Measurements from ENCODE around the gene TGFB1I1.

GRCh38 chr16:31458073-31458843, 13.7 kb upstream of the TGFB1I1 start:
- TF ChIP-seq, protein P1, sequence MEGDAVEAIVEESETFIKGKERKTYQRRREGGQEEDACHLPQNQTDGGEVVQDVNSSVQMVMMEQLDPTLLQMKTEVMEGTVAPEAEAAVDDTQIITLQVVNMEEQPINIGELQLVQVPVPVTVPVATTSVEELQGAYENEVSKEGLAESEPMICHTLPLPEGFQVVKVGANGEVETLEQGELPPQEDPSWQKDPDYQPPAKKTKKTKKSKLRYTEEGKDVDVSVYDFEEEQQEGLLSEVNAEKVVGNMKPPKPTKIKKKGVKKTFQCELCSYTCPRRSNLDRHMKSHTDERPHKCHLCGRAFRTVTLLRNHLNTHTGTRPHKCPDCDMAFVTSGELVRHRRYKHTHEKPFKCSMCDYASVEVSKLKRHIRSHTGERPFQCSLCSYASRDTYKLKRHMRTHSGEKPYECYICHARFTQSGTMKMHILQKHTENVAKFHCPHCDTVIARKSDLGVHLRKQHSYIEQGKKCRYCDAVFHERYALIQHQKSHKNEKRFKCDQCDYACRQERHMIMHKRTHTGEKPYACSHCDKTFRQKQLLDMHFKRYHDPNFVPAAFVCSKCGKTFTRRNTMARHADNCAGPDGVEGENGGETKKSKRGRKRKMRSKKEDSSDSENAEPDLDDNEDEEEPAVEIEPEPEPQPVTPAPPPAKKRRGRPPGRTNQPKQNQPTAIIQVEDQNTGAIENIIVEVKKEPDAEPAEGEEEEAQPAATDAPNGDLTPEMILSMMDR (IDR thresholded peaks at IDR 0.05): no peak
- no peak for TF ChIP-seq POLR2A (IDR thresholded peaks at IDR 0.05)

All from breast epithelium (tissue), 3 donors.